GM21381 (cell line): ENCODE results near the gene MAST4.
"Not testable (repeated sequence)": the region's sequence is repeated elsewhere in the genome, so short reads cannot be mapped to it uniquely, and the experiment has no call there.

Experiments
- ATAC-seq: cut with Tn5 transposase; IDR thresholded peaks from one replicate; pipeline ENCODE4 v1.9.1; 2021; ENCODE audit warnings: mild to moderate bottlenecking, moderate library complexity; ENCODE audit not compliant: unreplicated experiment

MAST4 gene

GRCh38 chr5:66694036-66694435 is 97.8 kb downstream of the MAST4 start:
- no peak for ATAC-seq

GRCh38 chr5:66695840-66696239 is 99.6 kb downstream of the MAST4 start:
- not testable (repeated sequence) for ATAC-seq

DNA sequence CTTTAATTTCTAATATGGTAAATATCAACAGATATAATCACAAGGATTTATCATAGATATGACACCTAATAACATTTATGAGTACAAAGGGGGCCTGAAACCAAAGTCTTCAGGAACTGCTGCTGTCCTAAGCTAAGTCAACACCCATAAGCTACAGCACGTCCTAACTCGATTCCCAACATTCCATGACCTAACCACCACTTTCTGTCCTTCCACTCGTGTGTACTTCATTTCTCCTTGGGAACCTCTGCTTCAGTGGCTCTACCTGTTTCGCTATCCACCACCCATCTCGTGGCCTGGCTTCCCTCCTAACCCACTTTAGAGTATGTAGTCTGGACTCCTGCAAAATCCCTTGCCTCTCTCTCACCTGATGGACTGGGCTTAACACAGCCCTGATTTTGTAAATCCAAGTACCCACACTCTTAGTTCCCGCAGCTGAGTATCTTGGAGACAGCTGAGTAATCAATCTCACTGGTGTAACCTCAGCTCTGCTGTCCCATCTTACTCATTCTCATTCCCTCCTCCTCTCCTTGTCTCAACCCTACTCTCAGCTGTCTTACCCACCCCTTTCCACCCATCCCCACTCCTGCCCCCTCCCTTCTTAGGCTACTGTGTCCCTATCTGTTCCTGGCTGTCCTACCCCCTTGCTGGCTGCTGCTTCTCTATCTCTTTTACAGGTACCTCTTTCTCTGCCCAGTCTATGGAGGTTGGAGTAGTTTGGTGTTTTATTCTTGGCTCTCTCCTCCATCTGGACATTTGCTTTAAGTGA is 101.8 kb downstream of the MAST4 start:
- no peak for ATAC-seq

- peak; percentile 69 for ATAC-seq
Measured at GRCh38 chr5:66701244-66701643, 105.1 kb downstream of the MAST4 start.

- no peak for ATAC-seq
Measured at GRCh38 chr5:66702426-66702825, 106.2 kb downstream of the MAST4 start.

GRCh38 chr5:66704790-66705425 is 108.7 kb downstream of the MAST4 start:
- no peak for ATAC-seq

GRCh38 chr5:66708368-66708767 is 112.2 kb downstream of the MAST4 start:
- ATAC-seq = no peak

DNA sequence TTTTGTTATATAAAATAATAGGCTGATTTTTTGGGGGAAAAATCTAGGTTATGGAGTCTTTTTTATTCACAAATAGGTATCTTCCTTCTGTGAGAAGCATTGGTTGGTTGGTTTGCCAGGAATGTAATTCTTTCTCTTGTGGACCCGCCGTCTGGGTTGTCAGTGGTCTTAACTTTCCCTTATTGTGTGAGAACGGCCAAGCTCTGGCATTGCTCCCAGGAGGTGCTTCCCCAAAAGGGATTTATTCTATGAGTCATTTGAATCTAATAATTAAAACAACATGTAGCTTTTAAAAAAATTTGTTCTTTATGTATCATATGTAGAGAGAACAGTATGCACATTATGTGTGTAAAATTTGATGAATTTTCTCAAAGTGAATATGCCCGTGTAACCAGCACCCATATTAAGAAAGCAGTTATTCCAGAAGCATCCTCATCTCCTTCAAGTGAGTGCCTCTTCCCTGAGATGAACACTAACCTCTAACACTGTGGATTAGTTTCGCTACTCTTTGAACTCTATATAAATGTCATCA is 114.4 kb downstream of the MAST4 start:
- no peak for ATAC-seq

DNA sequence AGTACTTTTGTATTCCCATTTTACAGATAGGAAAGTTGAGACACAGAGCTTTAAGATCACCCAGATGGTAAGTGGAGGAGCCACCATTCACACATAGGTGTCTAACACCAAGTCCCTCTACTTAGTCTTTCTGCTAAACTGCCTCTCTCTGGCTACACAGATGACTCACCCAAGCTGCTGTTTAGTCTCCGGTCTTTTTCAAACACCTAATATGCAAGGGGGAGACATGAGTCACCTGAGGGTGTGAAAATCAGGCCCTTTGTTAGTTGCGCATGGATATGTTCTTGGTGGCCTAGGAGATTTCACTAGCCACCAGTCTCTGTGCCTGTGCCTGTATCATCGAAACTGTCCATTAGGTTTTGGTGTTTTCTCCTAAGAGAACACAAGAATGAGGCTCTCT is 117.8 kb downstream of the MAST4 start:
- no peak for ATAC-seq

- no peak for ATAC-seq
Measured at GRCh38 chr5:66717455-66718373, 121.5 kb downstream of the MAST4 start.

GRCh38 chr5:66718374-66719002 is 122.3 kb downstream of the MAST4 start:
- no peak for ATAC-seq

GRCh38 chr5:66720780-66721179 is 124.6 kb downstream of the MAST4 start:
- ATAC-seq = no peak

GRCh38 chr5:66722686-66723085 is 126.5 kb downstream of the MAST4 start:
- no peak for ATAC-seq

DNA sequence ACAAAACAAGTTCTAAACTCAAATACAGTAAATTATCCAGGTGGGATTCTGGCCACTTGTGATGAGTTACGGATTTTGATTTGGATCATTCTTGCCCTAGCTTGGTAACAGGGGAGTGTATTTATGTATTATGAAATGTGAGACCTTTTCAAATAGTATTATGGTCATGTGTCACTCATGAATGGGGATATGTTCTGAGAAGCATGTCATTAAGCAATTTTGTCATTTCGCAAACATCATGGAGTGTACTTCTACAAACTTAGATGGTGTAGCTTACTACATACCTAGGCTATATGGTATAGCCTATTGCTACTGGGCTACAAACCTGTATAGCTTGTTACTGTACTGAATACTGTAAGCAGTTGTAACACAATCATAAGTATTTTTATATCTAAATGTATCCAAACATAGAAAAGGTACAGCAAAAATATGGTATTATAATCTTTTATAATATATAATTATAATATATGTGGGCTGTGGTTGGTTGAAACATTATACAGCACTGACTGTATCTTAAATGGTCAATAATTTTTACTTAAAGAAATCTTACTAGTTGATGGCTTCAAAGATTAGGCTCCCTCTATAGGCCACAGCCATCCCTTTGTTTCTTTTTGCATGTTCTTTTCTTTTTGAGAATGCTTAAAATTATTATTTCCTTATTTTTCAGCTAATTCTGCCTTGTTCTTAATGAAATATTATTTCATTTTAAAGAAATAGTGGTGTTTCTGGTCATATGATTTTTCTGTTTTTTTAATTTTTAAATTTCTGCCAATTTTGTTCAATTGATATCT is 128.4 kb downstream of the MAST4 start:
- ATAC-seq = no peak

GRCh38 chr5:66727630-66728029 is 131.4 kb downstream of the MAST4 start:
- ATAC-seq = no peak

DNA sequence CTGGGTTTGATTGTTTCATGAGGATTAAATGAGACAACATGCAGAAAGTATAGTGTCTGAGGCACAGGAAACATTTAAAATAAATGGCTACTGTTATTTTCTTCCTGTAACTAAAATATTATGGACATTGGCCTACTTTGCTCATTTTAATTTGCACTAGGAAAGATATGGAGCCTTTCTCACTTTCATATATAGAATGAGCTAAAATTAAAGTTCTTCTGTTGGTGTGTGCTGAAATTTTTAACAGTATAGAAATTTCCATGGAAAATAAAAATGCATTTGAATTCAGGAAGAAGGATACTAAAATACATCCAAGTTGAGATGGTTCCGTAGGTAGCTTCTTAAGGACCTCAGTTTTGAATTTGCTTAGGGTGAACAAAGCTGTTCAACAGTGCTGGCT is 131.9 kb downstream of the MAST4 start:
- ATAC-seq = no peak

DNA sequence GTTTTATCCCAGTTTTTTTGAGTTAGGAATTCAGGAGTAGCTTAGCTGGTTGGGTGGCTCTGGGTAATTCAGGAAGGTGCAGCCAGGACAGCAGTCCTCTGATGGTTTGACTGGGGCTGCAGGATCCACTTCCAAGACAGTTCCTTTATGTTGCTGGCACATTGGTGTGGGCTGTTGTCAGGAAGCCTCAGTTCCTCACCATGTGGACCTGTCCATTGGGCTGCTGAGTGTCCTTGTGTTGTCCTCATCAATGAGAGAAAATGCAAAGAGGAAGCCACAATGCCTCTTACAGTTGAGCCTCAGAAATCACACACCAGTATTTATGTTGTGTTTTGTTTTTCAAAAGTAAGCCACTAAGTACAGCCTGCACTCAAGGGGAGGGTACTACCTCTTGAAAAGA is 140.9 kb downstream of the MAST4 start:
- ATAC-seq = no peak

DNA sequence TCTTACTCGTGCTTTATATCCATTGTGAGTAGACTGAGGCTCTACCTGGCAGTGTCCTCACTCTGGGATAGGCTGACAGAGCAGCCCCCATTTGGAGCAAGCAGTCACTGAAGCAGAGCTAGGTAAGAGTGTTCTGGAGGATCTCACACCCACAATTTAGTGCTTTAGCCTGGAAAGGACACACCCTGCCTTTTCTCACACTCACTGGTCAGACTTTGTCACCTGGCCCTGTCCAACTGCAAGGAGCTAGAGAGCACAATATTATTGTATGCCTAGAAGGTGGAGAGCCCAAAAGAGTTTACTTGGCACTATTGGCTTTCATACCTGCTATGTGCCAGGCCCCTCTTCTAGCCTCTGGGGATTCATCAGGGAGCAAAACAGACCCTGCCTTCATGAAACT is 141.9 kb downstream of the MAST4 start:
- ATAC-seq = no peak

DNA sequence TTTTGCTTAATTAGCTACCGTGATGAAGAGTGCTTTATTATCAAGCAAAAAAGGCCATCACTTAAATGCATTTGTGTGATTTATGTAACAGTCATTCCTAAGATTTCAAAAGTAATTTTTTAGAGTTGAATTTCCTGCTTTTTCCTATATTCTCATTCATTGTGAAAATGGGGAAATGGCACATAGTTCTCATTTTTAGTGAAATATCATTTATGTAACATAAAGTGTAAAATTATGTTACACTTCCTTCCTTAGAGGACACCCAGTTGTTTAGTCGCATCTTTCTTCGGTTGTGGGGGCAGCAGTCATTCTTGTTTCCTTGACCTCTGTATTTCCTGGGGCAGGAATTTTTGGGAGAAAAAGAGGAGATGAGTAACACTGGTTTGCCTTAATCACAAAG is 142.8 kb downstream of the MAST4 start:
- no peak for ATAC-seq

DNA sequence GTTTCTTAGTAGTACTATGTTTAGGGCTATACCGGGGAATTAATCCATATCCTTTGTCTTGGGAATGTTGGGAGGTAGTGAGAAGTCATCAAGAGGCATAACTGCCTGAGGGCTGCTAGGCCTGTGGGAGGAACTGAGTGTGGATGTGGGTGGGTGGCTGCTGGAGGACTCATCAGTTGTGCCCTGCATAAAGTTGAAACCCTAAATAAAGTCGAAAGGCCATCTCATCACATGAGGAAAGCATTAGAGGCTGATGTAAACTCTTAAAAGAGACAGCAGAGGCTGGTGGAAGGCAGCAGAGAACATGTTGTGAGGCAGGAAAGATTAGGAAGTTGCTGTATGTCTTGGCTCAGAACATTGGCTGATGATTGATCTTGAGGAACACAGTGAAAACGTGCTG is 143.8 kb downstream of the MAST4 start:
- no peak for ATAC-seq
